ENCODE data around the gene ALOX15B.
"Not testable (repeated sequence)": the region's sequence is repeated elsewhere in the genome, so short reads cannot be mapped to it uniquely, and the experiment has no call there.

Gene ALOX15B

GRCh38 chr17:8044819-8045810, 6.3 kb downstream of the ALOX15B start:
- no peak for DNase-seq

- DNase-seq = no peak
Observed at GRCh38 chr17:8046306-8046928, 7.6 kb downstream of the ALOX15B start.

GRCh38 chr17:8046929-8047768, 8.3 kb downstream of the ALOX15B start:
- no peak for DNase-seq

GRCh38 chr17:8047769-8048110, 8.9 kb downstream of the ALOX15B start:
- no peak for DNase-seq

- DNase-seq = no peak
Observed at GRCh38 chr17:8048236-8048635, 9.4 kb downstream of the ALOX15B start.

DNA sequence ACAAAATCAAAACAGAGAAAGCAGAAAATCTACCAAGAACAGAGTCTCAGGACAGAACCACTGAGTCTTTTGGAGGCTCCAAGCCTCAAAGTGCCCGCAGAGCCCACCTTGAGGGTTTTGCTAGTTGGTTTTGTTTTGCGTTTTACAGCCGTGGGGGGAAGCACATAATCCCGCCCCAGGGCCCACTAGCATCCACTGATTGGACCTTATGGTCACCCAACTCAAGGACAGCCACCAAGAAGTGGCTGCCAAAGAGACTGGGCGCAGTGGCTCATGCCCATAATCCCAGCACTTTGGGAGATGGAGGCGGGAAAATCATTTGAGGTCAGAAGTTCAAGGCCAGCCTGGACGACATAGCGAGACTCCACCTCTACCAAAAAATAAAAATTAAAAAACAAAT, 9.9 kb downstream of the ALOX15B start:
- no peak for DNase-seq

- DNase-seq = no peak
Observed at GRCh38 chr17:8051831-8052230, 13.0 kb downstream of the ALOX15B start.

DNA sequence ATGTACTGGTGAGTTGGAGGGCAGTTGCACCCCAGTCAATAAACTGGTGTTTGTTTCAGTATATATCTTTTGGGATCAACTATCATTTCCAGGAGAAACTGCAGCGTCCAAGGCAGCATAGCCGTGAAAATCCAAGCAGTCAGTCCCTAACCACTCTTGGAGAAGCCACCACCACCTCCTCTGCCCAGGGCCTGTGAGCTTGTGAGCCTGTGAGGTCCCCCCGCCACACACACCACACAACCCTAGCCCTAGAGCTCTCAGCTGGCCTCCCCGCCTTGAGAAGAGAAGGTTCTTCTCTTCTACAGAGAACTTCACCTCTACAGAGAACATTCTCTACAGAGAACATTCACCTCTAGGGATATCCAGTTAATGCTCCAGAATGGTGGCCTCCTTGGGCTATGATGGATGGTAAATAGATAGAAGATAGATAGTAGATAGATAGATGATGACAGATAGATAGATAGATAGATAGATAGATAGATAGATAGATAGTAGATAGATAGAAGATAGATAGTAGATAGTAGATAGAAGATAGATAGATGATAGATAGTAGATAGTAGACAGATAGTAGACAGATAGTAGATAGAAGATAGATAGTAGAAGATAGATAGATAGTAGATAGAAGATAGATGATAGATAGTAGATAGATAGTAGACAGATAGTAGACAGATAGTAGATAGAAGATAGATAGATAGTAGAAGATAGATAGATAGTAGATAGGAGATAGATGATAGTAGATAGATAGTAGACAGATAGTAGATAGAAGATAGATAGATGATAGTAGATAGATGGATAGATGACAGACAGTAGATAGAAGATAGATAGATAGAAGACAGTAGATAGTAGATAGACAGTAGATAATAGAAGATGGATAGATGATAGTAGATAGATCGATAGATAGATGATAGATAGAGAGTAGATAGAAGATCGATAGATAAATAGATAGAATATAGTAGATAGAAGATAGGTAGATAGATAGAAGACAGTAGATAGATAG, 13.7 kb downstream of the ALOX15B start:
- no peak for DNase-seq

DNA sequence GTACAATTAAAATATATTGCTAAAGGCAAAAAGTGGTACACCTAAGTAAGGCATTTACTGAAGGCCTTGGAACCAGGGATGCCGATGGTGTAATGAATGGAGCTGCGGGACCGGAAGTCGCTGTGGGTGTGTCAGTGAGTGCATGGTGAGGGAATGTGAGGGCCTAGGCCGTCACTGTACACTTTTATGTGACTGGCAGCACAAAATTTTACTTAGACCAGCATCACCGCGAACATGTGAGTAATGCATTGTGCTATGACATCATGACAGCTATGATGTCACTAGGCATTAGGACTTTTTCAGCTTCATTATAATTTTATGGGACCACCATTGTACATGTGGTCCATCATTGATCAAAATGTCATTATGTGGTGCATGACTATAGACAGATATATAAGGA, 14.7 kb downstream of the ALOX15B start:
- DNase-seq = no peak

DNA sequence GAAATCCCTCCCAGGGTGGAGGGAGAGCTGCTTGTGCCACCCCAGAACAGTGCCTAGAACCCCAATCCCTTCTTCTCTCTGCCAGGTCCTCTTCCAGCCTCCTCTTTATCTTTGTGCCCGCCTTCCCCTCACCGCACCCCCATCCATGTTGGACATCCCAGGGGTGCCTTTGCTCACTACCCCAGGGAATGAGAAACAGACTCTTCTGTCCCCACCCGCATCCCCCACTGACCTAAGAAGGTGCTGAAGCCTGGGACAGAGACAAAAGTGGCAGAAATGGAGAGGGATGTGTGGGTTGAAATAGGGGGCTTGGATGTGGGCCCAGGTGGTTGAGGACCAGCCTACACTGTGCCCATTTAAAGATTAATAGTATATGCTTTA, 17.0 kb downstream of the ALOX15B start:
- DNase-seq = no peak

- DNase-seq = peak; percentile 42
Observed at GRCh38 chr17:8056232-8056975, 17.5 kb downstream of the ALOX15B start.

DNA sequence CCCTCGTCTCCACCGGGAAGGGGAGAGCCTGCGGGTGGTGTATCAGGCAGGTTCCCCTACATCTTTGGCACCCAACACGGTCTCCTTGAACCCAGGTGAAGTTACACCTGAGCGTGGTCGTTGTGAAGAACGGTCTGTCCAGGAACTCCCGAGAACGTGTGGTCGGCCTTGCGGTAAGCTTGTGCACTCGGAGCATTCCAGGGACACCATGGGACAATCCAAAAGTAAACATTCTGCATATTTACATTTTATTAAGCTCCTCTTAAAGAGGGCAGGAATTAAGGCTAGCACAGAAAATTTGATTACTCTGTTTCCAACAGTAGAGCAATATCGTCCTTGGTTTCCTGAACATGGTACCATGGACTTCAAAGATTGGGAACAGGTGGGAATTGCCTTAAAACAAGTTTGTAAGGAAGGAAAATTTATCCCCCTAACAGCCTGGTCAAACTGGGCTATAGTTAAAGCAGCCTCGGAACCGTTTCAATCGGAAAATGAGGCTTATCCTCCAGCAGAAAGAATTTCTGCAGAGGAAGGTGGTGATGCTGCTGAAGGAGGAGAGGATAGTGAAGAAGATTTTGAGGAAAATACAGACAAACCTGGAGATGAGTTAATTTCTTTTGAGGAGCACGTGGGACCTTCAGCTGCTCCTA, 18.2 kb downstream of the ALOX15B start:
- DNase-seq = no peak

DNA sequence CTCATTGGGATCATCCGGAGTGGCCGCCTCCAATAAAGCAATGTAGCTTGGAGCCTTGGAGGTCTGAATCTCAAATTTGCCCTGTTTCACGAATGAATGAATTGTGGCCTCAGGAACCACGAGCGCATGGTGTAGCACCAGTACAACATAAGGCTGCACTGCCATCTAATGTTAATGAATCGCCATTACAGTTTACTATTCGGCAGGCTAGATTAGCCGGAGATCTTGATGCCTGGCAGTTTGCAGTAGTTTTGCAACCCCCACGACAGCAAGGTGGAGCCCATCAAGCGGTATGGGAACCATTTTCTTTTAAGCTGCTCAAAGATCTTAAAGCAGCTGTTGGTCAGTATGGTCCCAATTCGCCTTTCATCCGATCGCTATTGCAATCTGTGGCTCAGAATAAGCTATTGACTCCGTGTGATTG, 18.8 kb downstream of the ALOX15B start:
- peak; percentile 56 for DNase-seq

GRCh38 chr17:8059131-8059530, 20.3 kb downstream of the ALOX15B start:
- DNase-seq = no peak

- peak; percentile 60 for DNase-seq
Observed at GRCh38 chr17:8060274-8060673, 21.4 kb downstream of the ALOX15B start.

DNA sequence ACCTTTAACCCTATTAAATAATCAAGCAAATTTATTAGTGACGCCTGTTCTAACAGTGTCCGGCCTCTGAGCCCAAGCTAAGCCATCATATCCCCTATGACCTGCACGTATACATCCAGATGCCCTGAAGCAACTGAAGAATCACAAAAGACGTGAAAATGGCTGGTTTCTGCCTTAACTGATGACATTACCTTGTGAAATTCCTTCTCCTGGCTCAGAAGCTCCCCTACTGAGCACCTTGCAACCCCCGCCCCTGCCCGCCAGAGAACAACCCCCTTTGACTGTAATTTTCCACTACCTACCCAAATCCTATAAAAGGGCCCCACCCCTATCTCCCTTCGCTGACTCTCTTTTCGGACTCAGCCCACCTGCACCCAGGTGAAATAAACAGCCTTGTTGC, 23.0 kb downstream of the ALOX15B start:
- DNase-seq = not testable (repeated sequence)

DNA sequence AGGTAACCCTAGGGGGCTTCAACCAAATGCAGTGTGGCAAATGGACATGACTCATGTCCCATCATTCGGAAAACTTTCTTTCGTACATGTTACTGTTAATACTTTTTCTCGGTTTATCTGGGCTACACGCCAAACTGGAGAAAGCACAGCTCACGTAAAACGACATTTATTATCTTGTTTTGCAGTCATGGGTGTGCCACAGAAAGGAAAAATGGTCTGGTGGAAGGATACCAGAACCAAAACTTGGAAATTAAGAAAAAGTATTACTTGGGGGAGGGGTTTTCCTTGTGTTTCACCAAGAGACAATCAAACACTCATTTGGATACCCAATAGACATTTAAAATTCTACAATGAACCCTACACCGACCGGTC, 23.6 kb downstream of the ALOX15B start:
- DNase-seq = no peak

- no peak for DNase-seq
Observed at GRCh38 chr17:8062807-8063483, 24.1 kb downstream of the ALOX15B start.

DNA sequence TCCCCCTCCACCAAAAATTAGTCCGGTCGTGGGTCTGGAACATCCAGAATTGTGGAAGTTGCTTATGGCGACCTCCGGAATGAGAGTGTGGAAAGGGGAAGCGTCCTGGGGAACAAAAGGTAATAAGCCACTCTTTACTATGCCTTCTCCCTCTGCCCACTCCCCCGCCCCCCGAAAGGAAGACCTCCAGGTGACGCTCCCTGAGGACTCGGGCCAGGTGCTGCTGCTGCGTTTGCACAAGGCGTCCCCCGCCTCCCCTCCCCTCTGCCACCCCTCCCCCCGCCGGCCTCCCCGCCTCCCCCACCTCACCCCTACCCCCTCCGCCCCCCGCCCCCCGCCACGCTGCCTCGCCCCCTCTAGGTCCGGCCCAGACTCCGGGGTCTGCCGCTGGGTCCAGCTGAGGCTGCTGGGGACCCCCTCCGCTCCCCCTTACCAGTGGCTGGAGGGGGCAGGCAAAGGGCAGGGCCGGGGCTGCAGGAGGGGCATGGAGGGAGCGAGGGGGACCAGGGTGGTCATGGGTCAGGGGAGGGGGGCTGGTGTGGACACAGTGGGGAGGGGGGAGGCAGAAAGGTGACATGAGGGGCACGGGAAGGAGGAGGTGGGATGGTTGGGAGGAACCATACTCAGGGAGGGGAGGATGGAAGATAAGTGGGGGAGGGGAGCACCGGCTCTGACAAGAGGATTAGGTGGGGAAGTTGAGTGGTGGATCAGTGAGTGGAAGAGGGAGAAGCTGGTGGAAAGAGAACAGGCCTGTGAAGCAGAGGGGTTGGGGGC, 25.1 kb downstream of the ALOX15B start:
- DNase-seq = no peak

Data from stimulated activated CD4-positive, alpha-beta T cell treated with anti-CD3 and anti-CD28 coated beads, Interleukin-15, amount 100 ng/mL, for 24 hours (primary cell).